GM12878 (cell line): ENCODE data around the gene COL11A2. TPM values are rescaled to one million over a fixed set of nuclear protein-coding genes. Genes with fewer than 3 reads are reported as not detected.

Source experiments
- CBFB ChIP-seq: IDR thresholded peaks from 2 replicates; pipeline ENCODE4 v1.6.1; 2016; ENCODE audit warnings: antibody characterized with exemption, low read depth
- CBX3 ChIP-seq: fragments of 200-600 bp; sonication (generic); IDR thresholded peaks from 2 replicates; pipeline ENCODE4 v1.6.1; 2016; ENCODE audit warnings: low read depth, borderline replicate concordance
- CHD2 ChIP-seq: IDR thresholded peaks from 2 replicates; pipeline ENCODE4 v1.6.1; 2011; ENCODE audit warnings: low read depth, low read length, improper control_type of control experiment, borderline replicate concordance
- CTCF ChIP-seq, 3 experiments: IDR thresholded peaks in 2 of 3; conservative IDR thresholded peaks in 1 of 3; 2 replicates each; pipeline ENCODE4 v1.5.1; 2011; ENCODE audit warnings: low read depth in 3 of 3, low read length in 3 of 3, mild to moderate bottlenecking in 3 of 3, control low read depth in 2 of 3, moderate library complexity in 2 of 3, inconsistent platforms in 1 of 3, mixed read lengths in 1 of 3; ENCODE audit not compliant: control insufficient read depth in 2 of 3, insufficient read depth in 1 of 3; ENCODE audit errors: extremely low read depth in 1 of 3
- EP300 ChIP-seq, 2 experiments: fragments of 150-350 bp in 1 of 2; IDR thresholded peaks; 2 replicates each; pipeline ENCODE4 v1.6.1; 2011 to 2012; ENCODE audit warnings: low read depth in 2 of 2, low read length in 2 of 2, borderline replicate concordance in 1 of 2, improper control_type of control experiment in 1 of 2, inconsistent platforms in 1 of 2; ENCODE audit not compliant: control insufficient read depth in 1 of 2
- GATAD2B ChIP-seq: fragments of 450-650 bp; conservative IDR thresholded peaks from 2 replicates; pipeline ENCODE4 v1.6.1; 2017; ENCODE audit warnings: low read depth, mild to moderate bottlenecking, moderate library complexity
- LARP7 ChIP-seq: fragments of 450-650 bp; IDR thresholded peaks from 2 replicates; pipeline ENCODE4 v1.6.1; 2017; ENCODE audit warnings: mild to moderate bottlenecking
- MYC ChIP-seq: IDR thresholded peaks from 2 replicates; pipeline ENCODE4 v1.6.1; 2011; ENCODE audit warnings: mild to moderate bottlenecking, low read length, moderate library complexity, inconsistent platforms; ENCODE audit not compliant: insufficient read depth, insufficient replicate concordance, insufficient read length, severe bottlenecking
- NBN ChIP-seq: fragments of 450-650 bp; IDR thresholded peaks from 2 replicates; pipeline ENCODE4 v1.6.1; 2016
- NFYB ChIP-seq: IDR thresholded peaks from 2 replicates; pipeline ENCODE4 v1.6.1; 2011; ENCODE audit warnings: low read depth, mild to moderate bottlenecking, low read length, improper control_type of control experiment, moderate library complexity; ENCODE audit not compliant: insufficient read depth
- NRF1 ChIP-seq: conservative IDR thresholded peaks from 2 replicates; pipeline ENCODE4 v1.6.1; 2011; ENCODE audit warnings: mild to moderate bottlenecking, low read depth, low read length, improper control_type of control experiment
- PAX5 ChIP-seq: IDR thresholded peaks from 2 replicates; pipeline ENCODE4 v1.6.1; 2011; ENCODE audit warnings: low read depth, low read length, borderline replicate concordance
- SKIL ChIP-seq: fragments of 450-650 bp; IDR thresholded peaks from 2 replicates; pipeline ENCODE4 v1.6.1; 2017; ENCODE audit warnings: mild to moderate bottlenecking, low read depth, inconsistent platforms; ENCODE audit not compliant: poor library complexity, severe bottlenecking
- TCF12 ChIP-seq: IDR thresholded peaks from 2 replicates; pipeline ENCODE4 v1.6.1; 2011; ENCODE audit warnings: low read depth, mild to moderate bottlenecking, low read length
- TCF3 ChIP-seq: IDR thresholded peaks from 2 replicates; pipeline ENCODE4 v1.6.1; 2012; ENCODE audit warnings: low read depth, mild to moderate bottlenecking, low read length, borderline replicate concordance; ENCODE audit not compliant: insufficient read depth
- ZNF207 ChIP-seq: fragments of 450-650 bp; IDR thresholded peaks from 2 replicates; pipeline ENCODE4 v1.6.1; 2014; ENCODE audit warnings: antibody characterized with exemption, mild to moderate bottlenecking, borderline replicate concordance
- ZNF217 ChIP-seq: fragments of 450-650 bp; IDR thresholded peaks from 2 replicates; pipeline ENCODE4 v1.6.1; 2017; ENCODE audit warnings: antibody characterized with exemption, mild to moderate bottlenecking
- polyA plus RNA-seq, 11 experiments: library from polyadenylated mRNA; depleted of rRNA in 4 of 11; unstranded in 6 of 11; stranded (reverse) in 5 of 11; fragments of >200 nt; fragmentation: Nextera tagmentation in 4 of 11; fragmentation: Illumina TruSeq in 1 of 11; extraction: Ambion mirVana in 4 of 11; extraction: Trizol in 1 of 11; gene quantifications; 1 replicate in 1 of 11; 2 replicates in 10 of 11; pipeline versions ENCODE4 v1.2.1 to v1.2.3, GENCODE V29; 2011 to 2016; ENCODE audit warnings: inconsistent platforms in 2 of 11, missing spikeins in 2 of 11, low read depth in 1 of 11
- total RNA-seq, 4 experiments: library from RNA; depleted of rRNA in 3 of 4; stranded (reverse); fragments of >200 nt in 3 of 4; fragmentation: Illumina TruSeq in 1 of 4; extraction: Trizol in 1 of 4; gene quantifications; 2 replicates each; pipeline versions ENCODE4 v1.2.1 to v1.2.3, GENCODE V29; 2013 to 2021
- TF ChIP-seq, protein P1 (sequence below): fragments of 450-650 bp; formaldehyde crosslinking; IDR thresholded peaks from 2 replicates; pipeline ENCODE4 v1.4.0; 2020; ENCODE audit warnings: mild to moderate bottlenecking, moderate library complexity

The COL11A2 gene
- total and polyA plus RNA-seq, 10 of the 15 experiments (the other 5 are each of a cell fraction or from before 2014, with no cell fraction given): 0.03 to 0.83 (median 0.22) TPM; not detected in 1

- TF ChIP-seq EP300 (IDR thresholded peaks at IDR 0.05; ENCODE audit: borderline replicate concordance in 1 of 2, control insufficient read depth in 1 of 2, low read depth in 2 of 2, low read length in 2 of 2) (no peak), PAX5 (0 out of 2 replicates have a peak, but pooled peaks have one; percentile 55), ZNF217 (no peak), NBN (peak; percentile 63; the same call in 1 of the 2 replicates), TCF12 (no peak), MYC (no peak), CHD2 (no peak), LARP7 (peak; percentile 83), CTCF (IDR thresholded peaks at IDR 0.05 in 2 of 3, conservative IDR thresholded peaks at IDR 0.05 in 1 of 3; ENCODE audit: control insufficient read depth in 2 of 3, extremely low read depth in 1 of 3, insufficient read depth in 1 of 3, low read depth in 3 of 3, low read length in 3 of 3) (no peak), NRF1 (no peak), GATAD2B (peak; percentile 100), NFYB (no peak), CBX3 (no peak), CBFB (0 out of 2 replicates have a peak, but pooled peaks have one; percentile 17), ZNF207 (peak; percentile 87), TCF3 (peak; percentile 64; the same call in 1 of the 2 replicates), SKIL (no peak)
- TF ChIP-seq, protein P1, sequence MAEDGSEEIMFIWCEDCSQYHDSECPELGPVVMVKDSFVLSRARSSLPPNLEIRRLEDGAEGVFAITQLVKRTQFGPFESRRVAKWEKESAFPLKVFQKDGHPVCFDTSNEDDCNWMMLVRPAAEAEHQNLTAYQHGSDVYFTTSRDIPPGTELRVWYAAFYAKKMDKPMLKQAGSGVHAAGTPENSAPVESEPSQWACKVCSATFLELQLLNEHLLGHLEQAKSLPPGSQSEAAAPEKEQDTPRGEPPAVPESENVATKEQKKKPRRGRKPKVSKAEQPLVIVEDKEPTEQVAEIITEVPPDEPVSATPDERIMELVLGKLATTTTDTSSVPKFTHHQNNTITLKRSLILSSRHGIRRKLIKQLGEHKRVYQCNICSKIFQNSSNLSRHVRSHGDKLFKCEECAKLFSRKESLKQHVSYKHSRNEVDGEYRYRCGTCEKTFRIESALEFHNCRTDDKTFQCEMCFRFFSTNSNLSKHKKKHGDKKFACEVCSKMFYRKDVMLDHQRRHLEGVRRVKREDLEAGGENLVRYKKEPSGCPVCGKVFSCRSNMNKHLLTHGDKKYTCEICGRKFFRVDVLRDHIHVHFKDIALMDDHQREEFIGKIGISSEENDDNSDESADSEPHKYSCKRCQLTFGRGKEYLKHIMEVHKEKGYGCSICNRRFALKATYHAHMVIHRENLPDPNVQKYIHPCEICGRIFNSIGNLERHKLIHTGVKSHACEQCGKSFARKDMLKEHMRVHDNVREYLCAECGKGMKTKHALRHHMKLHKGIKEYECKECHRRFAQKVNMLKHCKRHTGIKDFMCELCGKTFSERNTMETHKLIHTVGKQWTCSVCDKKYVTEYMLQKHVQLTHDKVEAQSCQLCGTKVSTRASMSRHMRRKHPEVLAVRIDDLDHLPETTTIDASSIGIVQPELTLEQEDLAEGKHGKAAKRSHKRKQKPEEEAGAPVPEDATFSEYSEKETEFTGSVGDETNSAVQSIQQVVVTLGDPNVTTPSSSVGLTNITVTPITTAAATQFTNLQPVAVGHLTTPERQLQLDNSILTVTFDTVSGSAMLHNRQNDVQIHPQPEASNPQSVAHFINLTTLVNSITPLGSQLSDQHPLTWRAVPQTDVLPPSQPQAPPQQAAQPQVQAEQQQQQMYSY: no peak
Observed at GRCh38 chr6:33208091-33208967, 16.1 kb upstream of the COL11A2 start, which contains the start of gene RING1 (continued).
